Keratinocyte (primary cell): ENCODE results near the gene MAGI2.

Source experiments
- EZH2 ChIP-seq: IDR thresholded peaks from one replicate; pipeline ENCODE4 v1.6.1; 2012; ENCODE audit warnings: inconsistent platforms, mild to moderate bottlenecking, low read length, moderate library complexity
- TF ChIP-seq, protein P1 (sequence below), 3 experiments: IDR thresholded peaks in 1 of 3; conservative IDR thresholded peaks in 1 of 3; optimal IDR thresholded peaks in 1 of 3; 2 replicates in 2 of 3; 3 replicates in 1 of 3; pipeline versions ENCODE3 to v1.5.1; 2011; ENCODE audit warnings: low read length in 3 of 3, mild to moderate bottlenecking in 3 of 3, moderate library complexity in 2 of 3, control low read depth in 1 of 3, inconsistent platforms in 1 of 3; ENCODE audit not compliant: insufficient read depth in 2 of 3; ENCODE audit errors: extremely low read depth in 1 of 3

GRCh38 chr7:78329001-78329655 is 1124.3 kb downstream of the MAGI2 start:
- TF ChIP-seq, protein P1, sequence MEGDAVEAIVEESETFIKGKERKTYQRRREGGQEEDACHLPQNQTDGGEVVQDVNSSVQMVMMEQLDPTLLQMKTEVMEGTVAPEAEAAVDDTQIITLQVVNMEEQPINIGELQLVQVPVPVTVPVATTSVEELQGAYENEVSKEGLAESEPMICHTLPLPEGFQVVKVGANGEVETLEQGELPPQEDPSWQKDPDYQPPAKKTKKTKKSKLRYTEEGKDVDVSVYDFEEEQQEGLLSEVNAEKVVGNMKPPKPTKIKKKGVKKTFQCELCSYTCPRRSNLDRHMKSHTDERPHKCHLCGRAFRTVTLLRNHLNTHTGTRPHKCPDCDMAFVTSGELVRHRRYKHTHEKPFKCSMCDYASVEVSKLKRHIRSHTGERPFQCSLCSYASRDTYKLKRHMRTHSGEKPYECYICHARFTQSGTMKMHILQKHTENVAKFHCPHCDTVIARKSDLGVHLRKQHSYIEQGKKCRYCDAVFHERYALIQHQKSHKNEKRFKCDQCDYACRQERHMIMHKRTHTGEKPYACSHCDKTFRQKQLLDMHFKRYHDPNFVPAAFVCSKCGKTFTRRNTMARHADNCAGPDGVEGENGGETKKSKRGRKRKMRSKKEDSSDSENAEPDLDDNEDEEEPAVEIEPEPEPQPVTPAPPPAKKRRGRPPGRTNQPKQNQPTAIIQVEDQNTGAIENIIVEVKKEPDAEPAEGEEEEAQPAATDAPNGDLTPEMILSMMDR (optimal IDR thresholded peaks at IDR 0.05 in 1 of 3, IDR thresholded peaks at IDR 0.05 in 1 of 3, conservative IDR thresholded peaks at IDR 0.05 in 1 of 3; ENCODE audit: extremely low read depth in 1 of 3, insufficient read depth in 2 of 3, low read length in 3 of 3), result no peak
- no peak for TF ChIP-seq EZH2
